Gastrocnemius medialis (tissue), 4 donors: Measurements from ENCODE around the gene HSPBAP1. TPM values are rescaled to one million over a fixed set of nuclear protein-coding genes. Genes with fewer than 3 reads are reported as not detected.
"Not testable (repeated sequence)": the region's sequence is repeated elsewhere in the genome, so short reads cannot be mapped to it uniquely, and the experiment has no call there.

ENCODE experiments used
- ATAC-seq, 2 donors: fragments of 150-250 bp; one replicate each; pipeline ENCODE4 v1.9.1; 2016
- DNase-seq, 2 donors: peaks; one replicate each; pipeline ENCODE4 v3.0.0-alpha.2; 2019
- H3K27ac ChIP-seq, 4 donors: fragments of 200-600 bp; sonication (generic); 1 replicate in 1 of 4; 2 replicates in 3 of 4; pipeline ENCODE4 v1.5.1; 2016 to 2018; ENCODE audit warnings: mild to moderate bottlenecking in 2 of 4, moderate library complexity in 1 of 4
- H3K27me3 ChIP-seq, 3 donors: fragments of 200-600 bp; sonication (generic) in 2 of 3; 1 replicate in 1 of 3; 2 replicates in 2 of 3; pipeline versions ENCODE4 v1.5.1 to v1.6.0; 2016 to 2019; ENCODE audit warnings: mild to moderate bottlenecking in 1 of 3, moderate library complexity in 1 of 3
- H3K36me3 ChIP-seq, 2 donors: fragments of 200-600 bp; sonication (generic) in 1 of 2; one replicate each; pipeline ENCODE4 v1.5.1; 2017 to 2018
- H3K4me1 ChIP-seq, 2 donors: fragments of 200-600 bp; sonication (generic) in 1 of 2; one replicate each; pipeline ENCODE4 v1.5.1; 2016 to 2017; ENCODE audit warnings: mild to moderate bottlenecking in 2 of 2
- H3K4me3 ChIP-seq, 4 donors: fragments of 200-600 bp; sonication (generic) in 3 of 4; 1 replicate in 1 of 4; 2 replicates in 3 of 4; pipeline ENCODE4 v1.5.1; 2016 to 2019; ENCODE audit warnings: mild to moderate bottlenecking in 2 of 4
- H3K9me3 ChIP-seq, 3 donors: fragments of 200-600 bp; sonication (generic) in 2 of 3; 1 replicate in 1 of 3; 2 replicates in 2 of 3; pipeline ENCODE4 v1.5.1; 2016 to 2019
- CTCF ChIP-seq, 5 experiments: fragments of 450-650 bp in 3 of 5; fragments of 200-600 bp in 2 of 5; sonication (generic) in 2 of 5; IDR thresholded peaks in 4 of 5; conservative IDR thresholded peaks in 1 of 5; 1 replicate in 4 of 5; 2 replicates in 1 of 5; pipeline ENCODE4 v1.5.1; 2016 to 2019; ENCODE audit warnings: antibody characterized with exemption in 5 of 5, mild to moderate bottlenecking in 3 of 5, moderate library complexity in 3 of 5
- POLR2A ChIP-seq, 2 donors: fragments of 450-650 bp; IDR thresholded peaks; one replicate each; pipeline ENCODE4 v1.6.1; 2017; ENCODE audit warnings: antibody characterized with exemption in 2 of 2, mild to moderate bottlenecking in 2 of 2, moderate library complexity in 2 of 2
- in situ Hi-C, 4 donors: fragments of 200-750 bp; cut with MboI; loops; one replicate each; pipeline versions ENCODE4 v1.15.0 to v1.8.0; 2017; ENCODE audit warnings: low sequenced_read_pairs in 4 of 4
- intact Hi-C: fragments of 100-400 bp; cut with DNase I; formaldehyde crosslinking; loops from one replicate; pipeline ENCODE4 v1.15.1; 2023; ENCODE audit warnings: low total_unique reads
- total RNA-seq, 4 donors: library from RNA; depleted of rRNA; stranded (reverse); fragments of >200 nt; gene quantifications; one replicate each; pipeline versions ENCODE4 v1.1.0 to v1.2.3, GENCODE V29; 2016

HSPBAP1 gene
- total RNA-seq, 4 donors from 2014 or later: 14.5 to 30.7 (median 17.0) TPM

- Histone ChIP-seq H3K4me3 (no peak overlapping the region), H3K9me3 (no peaks in the 10 kb centered on the region), H3K27me3 (no peaks in the 10 kb centered on the region), H3K27ac (peak overlapping the region in 3 of 4 donors; percentile 23 to 41 (median 29)), H3K36me3 (peaks cover 0 to 32% of the 10 kb centered on the region in 2 donors), H3K4me1 (no peaks in the 10 kb centered on the region)
- DNase-seq: no peak
- no peak for TF ChIP-seq CTCF (IDR thresholded peaks at IDR 0.05 in 4 of 5, conservative IDR thresholded peaks at IDR 0.05 in 1 of 5)
- TF ChIP-seq POLR2A (IDR thresholded peaks at IDR 0.05): no peak
- intact Hi-C loops (no loop called here), in situ Hi-C loops (no loop called here)
- peak; percentile 65 to 74 for ATAC-seq
These were observed 48.1 kb downstream of the HSPBAP1 start for GRCh38 chr3:122745369-122746021.

GRCh38 chr3:122743581-122744120 lies 50.0 kb downstream of the HSPBAP1 start:
- Histone ChIP-seq H3K27me3 (no peaks in the 10 kb centered on the region), H3K9me3 (no peaks in the 10 kb centered on the region), H3K4me3 (no peak overlapping the region), H3K4me1 (no peaks in the 10 kb centered on the region), H3K36me3 (peaks cover 0 to 46% of the 10 kb centered on the region in 2 donors), H3K27ac (no peak overlapping the region)
- intact Hi-C loops (no loop called here), in situ Hi-C loops (no loop called here)
- TF ChIP-seq POLR2A (IDR thresholded peaks at IDR 0.05): no peak
- no peak for TF ChIP-seq CTCF (IDR thresholded peaks at IDR 0.05 in 4 of 5, conservative IDR thresholded peaks at IDR 0.05 in 1 of 5)
- DNase-seq: no peak
- ATAC-seq: no peak

- intact Hi-C loops (no loop called here), in situ Hi-C loops (no loop called here)
- DNase-seq (no peak), ATAC-seq (no peak)
- Histone ChIP-seq H3K36me3 (peaks cover 0 to 46% of the 10 kb centered on the region in 2 donors), H3K9me3 (no peaks in the 10 kb centered on the region), H3K27ac (no peak overlapping the region), H3K27me3 (no peaks in the 10 kb centered on the region), H3K4me1 (no peaks in the 10 kb centered on the region), H3K4me3 (no peak overlapping the region)
- no peak for TF ChIP-seq POLR2A (IDR thresholded peaks at IDR 0.05)
- no peak for TF ChIP-seq CTCF (IDR thresholded peaks at IDR 0.05 in 4 of 5, conservative IDR thresholded peaks at IDR 0.05 in 1 of 5)
These were observed 51.4 kb downstream of the HSPBAP1 start for GRCh38 chr3:122742234-122742633.

GRCh38 chr3:122739172-122739571 lies 54.5 kb downstream of the HSPBAP1 start:
- no peak overlapping the region for H3K27ac ChIP-seq
- no peak for ATAC-seq
- H3K4me1 ChIP-seq: no peaks in the 10 kb centered on the region
- no peak for TF ChIP-seq POLR2A (IDR thresholded peaks at IDR 0.05)
- TF ChIP-seq CTCF (IDR thresholded peaks at IDR 0.05 in 4 of 5, conservative IDR thresholded peaks at IDR 0.05 in 1 of 5): no peak
- no peaks in the 10 kb centered on the region for H3K27me3 ChIP-seq
- no peak overlapping the region for H3K4me3 ChIP-seq
- intact Hi-C loops (no loop called here), in situ Hi-C loops (no loop called here)
- no peaks in the 10 kb centered on the region for H3K9me3 ChIP-seq
- peaks cover 0 to 41% of the 10 kb centered on the region in 2 donors for H3K36me3 ChIP-seq
- no peak for DNase-seq

GRCh38 chr3:122732682-122733525 lies 60.7 kb downstream of the HSPBAP1 start:
- in situ Hi-C loops, intact Hi-C loops, H3K27ac ChIP-seq, H3K9me3 ChIP-seq, H3K27me3 ChIP-seq, H3K4me1 ChIP-seq, H3K4me3 ChIP-seq, ATAC-seq, DNase-seq, H3K36me3 ChIP-seq: not testable (repeated sequence)
